ENCODE measurements around the gene GAGE1.
"Not testable (repeated sequence)": the region's sequence is repeated elsewhere in the genome, so short reads cannot be mapped to it uniquely, and the experiment has no call there.

Gene GAGE1, protein sequence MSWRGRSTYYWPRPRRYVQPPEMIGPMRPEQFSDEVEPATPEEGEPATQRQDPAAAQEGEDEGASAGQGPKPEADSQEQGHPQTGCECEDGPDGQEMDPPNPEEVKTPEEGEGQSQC

DNA sequence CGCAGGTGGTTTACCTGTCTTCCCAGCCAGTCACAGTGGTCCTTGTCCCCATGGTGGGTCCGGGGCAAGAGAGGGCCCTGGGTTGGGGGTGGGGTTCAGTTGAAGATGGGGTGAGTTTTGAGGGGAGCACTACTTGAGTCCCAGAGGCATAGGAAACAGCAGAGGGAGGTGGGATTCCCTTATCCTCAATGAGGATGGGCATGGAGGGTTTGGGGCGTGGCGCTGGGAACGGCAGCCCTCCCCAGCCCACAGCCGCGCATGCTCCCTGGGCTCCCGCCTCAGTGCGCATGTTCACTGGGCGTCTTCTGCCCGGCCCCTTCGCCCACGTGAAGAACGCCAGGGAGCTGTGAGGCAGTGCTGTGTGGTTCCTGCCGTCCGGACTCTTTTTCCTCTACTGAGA lies at the start of gene GAGE1:
Gene GAGE1, plus strand, starts transcription at position 301 of the 400 bp plus-strand sequence. CDS start 1,155 bp downstream, outside the sequence.
- H3K27ac ChIP-seq; DNase-seq (ENCODE audit: low spot score); POLR2A ChIA-PET (ENCODE audit: low non-redundant PET); CTCF ChIA-PET: not testable (repeated sequence)

DNA sequence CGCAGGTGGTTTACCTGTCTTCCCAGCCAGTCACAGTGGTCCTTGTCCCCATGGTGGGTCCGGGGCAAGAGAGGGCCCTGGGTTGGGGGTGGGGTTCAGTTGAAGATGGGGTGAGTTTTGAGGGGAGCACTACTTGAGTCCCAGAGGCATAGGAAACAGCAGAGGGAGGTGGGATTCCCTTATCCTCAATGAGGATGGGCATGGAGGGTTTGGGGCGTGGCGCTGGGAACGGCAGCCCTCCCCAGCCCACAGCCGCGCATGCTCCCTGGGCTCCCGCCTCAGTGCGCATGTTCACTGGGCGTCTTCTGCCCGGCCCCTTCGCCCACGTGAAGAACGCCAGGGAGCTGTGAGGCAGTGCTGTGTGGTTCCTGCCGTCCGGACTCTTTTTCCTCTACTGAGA lies 47.8 kb upstream of the GAGE1 start, which contains the start of gene GAGE12E:
Gene GAGE12E, plus strand, starts transcription at position 301 of the 400 bp plus-strand sequence. CDS start 1,155 bp downstream, outside the sequence.
- H3K27ac ChIP-seq; POLR2A ChIA-PET (ENCODE audit: low non-redundant PET); CTCF ChIA-PET; DNase-seq (ENCODE audit: low spot score): not testable (repeated sequence)

DNA sequence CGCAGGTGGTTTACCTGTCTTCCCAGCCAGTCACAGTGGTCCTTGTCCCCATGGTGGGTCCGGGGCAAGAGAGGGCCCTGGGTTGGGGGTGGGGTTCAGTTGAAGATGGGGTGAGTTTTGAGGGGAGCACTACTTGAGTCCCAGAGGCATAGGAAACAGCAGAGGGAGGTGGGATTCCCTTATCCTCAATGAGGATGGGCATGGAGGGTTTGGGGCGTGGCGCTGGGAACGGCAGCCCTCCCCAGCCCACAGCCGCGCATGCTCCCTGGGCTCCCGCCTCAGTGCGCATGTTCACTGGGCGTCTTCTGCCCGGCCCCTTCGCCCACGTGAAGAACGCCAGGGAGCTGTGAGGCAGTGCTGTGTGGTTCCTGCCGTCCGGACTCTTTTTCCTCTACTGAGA lies 38.3 kb upstream of the GAGE1 start, which contains the start of gene GAGE12F:
Gene GAGE12F, plus strand, starts transcription at position 301 of the 400 bp plus-strand sequence. CDS start 1,155 bp downstream, outside the sequence.
- H3K27ac ChIP-seq; POLR2A ChIA-PET (ENCODE audit: low non-redundant PET); DNase-seq (ENCODE audit: low spot score); CTCF ChIA-PET: not testable (repeated sequence)

DNA sequence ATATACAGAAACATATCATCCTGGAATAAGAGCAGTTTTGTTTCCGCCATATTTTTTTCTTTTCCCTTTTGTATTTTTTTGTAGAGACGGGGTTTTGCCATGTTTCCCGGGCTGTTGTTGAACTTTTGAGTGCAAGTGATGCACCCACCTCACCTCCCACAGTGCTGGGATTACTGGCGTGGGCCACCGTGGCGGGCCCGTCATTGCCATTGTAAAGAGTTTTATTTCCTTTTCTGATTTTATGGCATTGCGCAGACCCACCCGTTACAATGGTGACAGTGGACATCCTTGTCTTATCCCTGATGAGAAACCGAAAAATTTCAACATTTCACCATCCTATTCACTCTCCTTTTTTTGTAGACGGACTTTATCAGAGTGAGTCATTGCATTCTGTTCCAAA lies 30.1 kb upstream of the GAGE1 start:
- DNase-seq (ENCODE audit: low spot score); H3K27ac ChIP-seq; POLR2A ChIA-PET (ENCODE audit: low non-redundant PET); CTCF ChIA-PET: not testable (repeated sequence)

GRCh38 chrX:49569152-49569551 lies 29.7 kb upstream of the GAGE1 start:
- CTCF ChIA-PET; H3K27ac ChIP-seq; POLR2A ChIA-PET (ENCODE audit: low non-redundant PET); DNase-seq (ENCODE audit: low spot score): not testable (repeated sequence)

GRCh38 chrX:49570100-49570499 lies 28.7 kb upstream of the GAGE1 start, which contains the start of gene GAGE12G:
TSS of gene GAGE12G (plus strand) at chrX:49570400. CDS start at chrX:49571555, 1,155 bp downstream.
- POLR2A ChIA-PET (ENCODE audit: low non-redundant PET); CTCF ChIA-PET; H3K27ac ChIP-seq; DNase-seq (ENCODE audit: low spot score): not testable (repeated sequence)

- DNase-seq (ENCODE audit: low spot score); POLR2A ChIA-PET (ENCODE audit: low non-redundant PET); H3K27ac ChIP-seq; CTCF ChIA-PET: not testable (repeated sequence)
Observed at GRCh38 chrX:49579649-49580048, 19.2 kb upstream of the GAGE1 start, which contains the start of gene GAGE12H. TSS of gene GAGE12H (plus strand) at chrX:49579949. CDS start at chrX:49581104, 1,155 bp downstream.

GRCh38 chrX:49589196-49589595 lies 9.6 kb upstream of the GAGE1 start, which contains the start of gene GAGE2A:
TSS of gene GAGE2A (plus strand) at chrX:49589496. CDS start at chrX:49590651, 1,155 bp downstream.
- POLR2A ChIA-PET (ENCODE audit: low non-redundant PET); DNase-seq (ENCODE audit: low spot score); CTCF ChIA-PET; H3K27ac ChIP-seq: not testable (repeated sequence)

- POLR2A ChIA-PET (ENCODE audit: low non-redundant PET); H3K27ac ChIP-seq; DNase-seq (ENCODE audit: low spot score); CTCF ChIA-PET: not testable (repeated sequence)
Observed at GRCh38 chrX:49589769-49590478, 8.9 kb upstream of the GAGE1 start.

DNA sequence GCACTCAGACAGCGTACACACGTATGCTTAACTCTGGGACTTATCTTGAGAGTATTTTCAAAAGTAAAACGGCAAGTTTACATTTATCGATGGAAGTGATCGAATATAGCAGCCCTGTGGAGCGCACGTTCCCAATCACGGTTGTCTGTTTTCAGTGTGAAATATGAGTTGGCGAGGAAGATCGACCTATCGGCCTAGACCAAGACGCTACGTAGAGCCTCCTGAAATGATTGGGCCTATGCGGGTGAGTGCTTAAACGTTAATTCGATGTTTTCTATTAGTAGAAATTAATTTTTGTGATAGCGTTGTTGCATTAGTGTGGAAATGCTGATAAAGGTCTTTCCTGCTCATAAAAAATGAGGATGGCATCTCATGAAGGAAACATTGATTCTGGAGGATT lies 8.3 kb upstream of the GAGE1 start:
- CTCF ChIA-PET; DNase-seq (ENCODE audit: low spot score); H3K27ac ChIP-seq; POLR2A ChIA-PET (ENCODE audit: low non-redundant PET): not testable (repeated sequence)

- POLR2A ChIA-PET (ENCODE audit: low non-redundant PET), result no interaction called here
- CTCF ChIA-PET, result no interaction called here
Observed at GRCh38 chrX:49610718-49611310, 12.0 kb downstream of the GAGE1 start.

More at GRCh38 chrX:49610718-49611310, 12.0 kb downstream of the GAGE1 start:
- H3K27ac ChIP-seq, result no peak overlapping the region
- DNase-seq (ENCODE audit: low spot score), result no peak
- TF ChIP-seq CTCF (conservative IDR thresholded peaks at IDR 0.05; ENCODE audit: low read depth), result no peak
